Panc1 (cell line): ENCODE results near the gene EMC9. TPM values are rescaled to one million over a fixed set of nuclear protein-coding genes. Genes with fewer than 3 reads are reported as not detected.

Source experiments
- ATAC-seq: fragments of 200-7000 bp; cut with Tn5 transposase; 2 replicates; pipeline ENCODE4 v1.9.1; 2020; ENCODE audit warnings: mild to moderate bottlenecking, moderate library complexity
- BruUV-seq: library from RNA; stranded (reverse); fragments of 400-500 nt; replicated peaks from 2 replicates; lab custom pipeline; 2021; lab: Mats Ljungman, UMichigan
- CTCF ChIA-PET: fragments of 300-600 bp; sonication (Branson Sonifier 250); formaldehyde crosslinking; loops from one replicate; lab custom pipeline; 2022; ENCODE audit warnings: antibody characterized with exemption; lab: Charles Lee
- POLR2A ChIA-PET: fragments of 300-600 bp; sonication (Branson Sonifier 250); formaldehyde crosslinking; loops from one replicate; lab custom pipeline; 2022; ENCODE audit warnings: antibody characterized with exemption; lab: Charles Lee
- DNase-seq: peaks from one replicate; pipeline ENCODE4 v3.0.0-alpha.2; 2010; ENCODE audit warnings: low read depth, low spot score
- H3K27ac ChIP-seq: 2 replicates; pipeline ENCODE4 v1.5.1; 2011; ENCODE audit warnings: mild to moderate bottlenecking, low read length, inconsistent platforms
- H3K27me3 ChIP-seq: fragments of 200-500 bp; sonication (Bioruptor generic); 2 replicates; pipeline ENCODE4 v1.6.0; 2014; ENCODE audit warnings: low read length, inconsistent platforms; ENCODE audit not compliant: control insufficient read depth, insufficient read depth
- H3K36me3 ChIP-seq: fragments of 200-500 bp; sonication (Bioruptor generic); 2 replicates; pipeline ENCODE4 v1.5.1; 2014; ENCODE audit warnings: inconsistent platforms, mild to moderate bottlenecking, low read length, moderate library complexity; ENCODE audit not compliant: control insufficient read depth, insufficient read depth
- H3K4me1 ChIP-seq: 2 replicates; pipeline ENCODE4 v1.5.1; 2011; ENCODE audit warnings: inconsistent platforms, mild to moderate bottlenecking, low read length, moderate library complexity; ENCODE audit not compliant: control insufficient read depth, insufficient read depth
- H3K4me3 ChIP-seq, 2 experiments: 2 replicates each; pipeline ENCODE4 v1.5.1; 2011 to 2012; ENCODE audit warnings: low read depth in 2 of 2, low read length in 2 of 2, mild to moderate bottlenecking in 2 of 2, inconsistent platforms in 1 of 2, moderate library complexity in 1 of 2
- H3K9me3 ChIP-seq: fragments of 200-500 bp; sonication (Bioruptor generic); 2 replicates; pipeline ENCODE4 v1.5.1; 2014; ENCODE audit warnings: low read depth, mild to moderate bottlenecking, inconsistent platforms, low read length, moderate library complexity; ENCODE audit not compliant: control insufficient read depth, insufficient read depth
- POLR2AphosphoS5 ChIP-seq: IDR thresholded peaks from 2 replicates; pipeline ENCODE4 v1.6.1; 2012; ENCODE audit warnings: mild to moderate bottlenecking, low read depth, low read length, moderate library complexity
- SIN3A ChIP-seq: IDR thresholded peaks from 2 replicates; pipeline ENCODE4 v1.6.1; 2012; ENCODE audit warnings: low read depth, mild to moderate bottlenecking, low read length, moderate library complexity, borderline replicate concordance; ENCODE audit not compliant: insufficient read depth
- TCF7L2 ChIP-seq: IDR thresholded peaks from 2 replicates; pipeline ENCODE4 v1.6.1; 2011; ENCODE audit warnings: mild to moderate bottlenecking, low read depth, low read length, inconsistent platforms
- in situ Hi-C: cut with HindIII; loops from 2 replicates; pipeline ENCODE4 v1.10.0; 2016; ENCODE audit warnings: low sequenced_read_pairs, low pct_unique_long_range_greater_than_20kb
- intact Hi-C: fragments of 100-400 bp; cut with micrococcal nuclease; formaldehyde crosslinking; loops from one replicate; pipeline ENCODE4 v1.10.0; 2022; ENCODE audit not compliant: unreplicated experiment
- total RNA-seq: library from RNA; stranded (reverse); gene quantifications from one replicate; pipeline ENCODE4 v1.2.1, GENCODE V29; 2021; ENCODE audit not compliant: unreplicated experiment
- TF ChIP-seq, protein P1 (sequence below): fragments of 450-650 bp; IDR thresholded peaks from 2 replicates; pipeline ENCODE4 v1.5.1; 2017; ENCODE audit warnings: mild to moderate bottlenecking
- TF ChIP-seq, protein P2 (sequence below), 2 experiments: IDR thresholded peaks; 2 replicates each; pipeline ENCODE4 v1.6.1; 2011 to 2012; ENCODE audit warnings: low read depth in 2 of 2, control low read depth in 1 of 2, low read length in 1 of 2, mild to moderate bottlenecking in 1 of 2, moderate library complexity in 1 of 2; ENCODE audit not compliant: insufficient read depth in 1 of 2

EMC9 gene
- total RNA-seq, 1 experiment from 2014 or later = 42.5 TPM

GRCh38 chr14:24123424-24124417 is 17.7 kb downstream of the EMC9 start:
- in situ Hi-C loops = no loop called here
- H3K36me3 ChIP-seq = peaks cover 2% of the 10 kb centered on the region; the same call in 1 of the 2 replicates

DNA sequence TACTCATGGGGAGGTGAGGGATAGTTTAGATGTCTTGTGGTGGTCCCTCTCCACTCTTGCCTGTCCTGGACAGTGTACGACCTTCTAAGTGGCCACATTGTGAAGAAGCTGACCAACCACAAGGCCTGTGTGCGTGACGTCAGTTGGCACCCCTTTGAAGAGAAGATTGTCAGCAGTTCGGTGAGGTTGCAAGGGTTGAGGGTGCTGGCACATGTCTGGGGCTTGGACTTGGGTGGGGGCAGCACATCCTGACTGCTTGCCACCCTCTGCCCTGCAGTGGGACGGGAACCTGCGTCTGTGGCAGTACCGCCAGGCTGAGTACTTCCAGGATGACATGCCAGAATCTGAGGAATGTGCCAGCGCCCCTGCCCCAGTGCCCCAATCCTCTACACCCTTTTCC is 18.5 kb downstream of the EMC9 start:
- no peaks in the 10 kb centered on the region for H3K9me3 ChIP-seq
- H3K4me1 ChIP-seq = no peaks in the 10 kb centered on the region
- ATAC-seq (no peak), DNase-seq (no peak)
- TF ChIP-seq POLR2AphosphoS5 (no peak), TCF7L2 (no peak), SIN3A (no peak)
- TF ChIP-seq, protein P1, sequence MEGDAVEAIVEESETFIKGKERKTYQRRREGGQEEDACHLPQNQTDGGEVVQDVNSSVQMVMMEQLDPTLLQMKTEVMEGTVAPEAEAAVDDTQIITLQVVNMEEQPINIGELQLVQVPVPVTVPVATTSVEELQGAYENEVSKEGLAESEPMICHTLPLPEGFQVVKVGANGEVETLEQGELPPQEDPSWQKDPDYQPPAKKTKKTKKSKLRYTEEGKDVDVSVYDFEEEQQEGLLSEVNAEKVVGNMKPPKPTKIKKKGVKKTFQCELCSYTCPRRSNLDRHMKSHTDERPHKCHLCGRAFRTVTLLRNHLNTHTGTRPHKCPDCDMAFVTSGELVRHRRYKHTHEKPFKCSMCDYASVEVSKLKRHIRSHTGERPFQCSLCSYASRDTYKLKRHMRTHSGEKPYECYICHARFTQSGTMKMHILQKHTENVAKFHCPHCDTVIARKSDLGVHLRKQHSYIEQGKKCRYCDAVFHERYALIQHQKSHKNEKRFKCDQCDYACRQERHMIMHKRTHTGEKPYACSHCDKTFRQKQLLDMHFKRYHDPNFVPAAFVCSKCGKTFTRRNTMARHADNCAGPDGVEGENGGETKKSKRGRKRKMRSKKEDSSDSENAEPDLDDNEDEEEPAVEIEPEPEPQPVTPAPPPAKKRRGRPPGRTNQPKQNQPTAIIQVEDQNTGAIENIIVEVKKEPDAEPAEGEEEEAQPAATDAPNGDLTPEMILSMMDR = no peak
- TF ChIP-seq, protein P2, sequence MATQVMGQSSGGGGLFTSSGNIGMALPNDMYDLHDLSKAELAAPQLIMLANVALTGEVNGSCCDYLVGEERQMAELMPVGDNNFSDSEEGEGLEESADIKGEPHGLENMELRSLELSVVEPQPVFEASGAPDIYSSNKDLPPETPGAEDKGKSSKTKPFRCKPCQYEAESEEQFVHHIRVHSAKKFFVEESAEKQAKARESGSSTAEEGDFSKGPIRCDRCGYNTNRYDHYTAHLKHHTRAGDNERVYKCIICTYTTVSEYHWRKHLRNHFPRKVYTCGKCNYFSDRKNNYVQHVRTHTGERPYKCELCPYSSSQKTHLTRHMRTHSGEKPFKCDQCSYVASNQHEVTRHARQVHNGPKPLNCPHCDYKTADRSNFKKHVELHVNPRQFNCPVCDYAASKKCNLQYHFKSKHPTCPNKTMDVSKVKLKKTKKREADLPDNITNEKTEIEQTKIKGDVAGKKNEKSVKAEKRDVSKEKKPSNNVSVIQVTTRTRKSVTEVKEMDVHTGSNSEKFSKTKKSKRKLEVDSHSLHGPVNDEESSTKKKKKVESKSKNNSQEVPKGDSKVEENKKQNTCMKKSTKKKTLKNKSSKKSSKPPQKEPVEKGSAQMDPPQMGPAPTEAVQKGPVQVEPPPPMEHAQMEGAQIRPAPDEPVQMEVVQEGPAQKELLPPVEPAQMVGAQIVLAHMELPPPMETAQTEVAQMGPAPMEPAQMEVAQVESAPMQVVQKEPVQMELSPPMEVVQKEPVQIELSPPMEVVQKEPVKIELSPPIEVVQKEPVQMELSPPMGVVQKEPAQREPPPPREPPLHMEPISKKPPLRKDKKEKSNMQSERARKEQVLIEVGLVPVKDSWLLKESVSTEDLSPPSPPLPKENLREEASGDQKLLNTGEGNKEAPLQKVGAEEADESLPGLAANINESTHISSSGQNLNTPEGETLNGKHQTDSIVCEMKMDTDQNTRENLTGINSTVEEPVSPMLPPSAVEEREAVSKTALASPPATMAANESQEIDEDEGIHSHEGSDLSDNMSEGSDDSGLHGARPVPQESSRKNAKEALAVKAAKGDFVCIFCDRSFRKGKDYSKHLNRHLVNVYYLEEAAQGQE (IDR thresholded peaks at IDR 0.05; ENCODE audit: insufficient read depth in 1 of 2, low read depth in 2 of 2, low read length in 1 of 2) = no peak
- H3K27me3 ChIP-seq = no peaks in the 10 kb centered on the region
- H3K36me3 ChIP-seq = peaks cover 2% of the 10 kb centered on the region
- ChIA-PET POLR2A (no interaction called here), CTCF (no interaction called here)
- no peak overlapping the region for H3K4me3 ChIP-seq
- in situ Hi-C loops = no loop called here
- BruUV-seq = no TSS peak
- intact Hi-C loops = no loop called here
- no peak overlapping the region for H3K27ac ChIP-seq

More at GRCh38 chr14:24123424-24124417, 17.7 kb downstream of the EMC9 start:
- ChIA-PET CTCF (no interaction called here), POLR2A (no interaction called here)
- H3K4me1 ChIP-seq = no peaks in the 10 kb centered on the region
- no TSS peak for BruUV-seq
- DNase-seq (no peak), ATAC-seq (no peak)
- H3K27ac ChIP-seq = no peak overlapping the region
- intact Hi-C loops = no loop called here
- H3K9me3 ChIP-seq = no peaks in the 10 kb centered on the region
- TF ChIP-seq POLR2AphosphoS5 (no peak), TCF7L2 (no peak), SIN3A (no peak)
- TF ChIP-seq, protein P1 = no peak
- TF ChIP-seq, protein P2 (IDR thresholded peaks at IDR 0.05; ENCODE audit: insufficient read depth in 1 of 2, low read depth in 2 of 2, low read length in 1 of 2) = no peak
- H3K4me3 ChIP-seq = no peak overlapping the region
- H3K27me3 ChIP-seq = no peaks in the 10 kb centered on the region
